GM10266 (cell line): Measurements from ENCODE around the gene CAPN5.

ENCODE experiments used
- DNase-seq: peaks from one replicate; pipeline ENCODE4 v3.0.0; 2012; ENCODE audit errors: extremely low spot score
- TF ChIP-seq, protein P1 (sequence below): IDR thresholded peaks from 2 replicates; pipeline ENCODE4 v1.5.1; 2012; ENCODE audit warnings: mild to moderate bottlenecking, low read depth; ENCODE audit not compliant: control insufficient read depth, insufficient read depth; ENCODE audit errors: missing control alignments

CAPN5 gene

DNA sequence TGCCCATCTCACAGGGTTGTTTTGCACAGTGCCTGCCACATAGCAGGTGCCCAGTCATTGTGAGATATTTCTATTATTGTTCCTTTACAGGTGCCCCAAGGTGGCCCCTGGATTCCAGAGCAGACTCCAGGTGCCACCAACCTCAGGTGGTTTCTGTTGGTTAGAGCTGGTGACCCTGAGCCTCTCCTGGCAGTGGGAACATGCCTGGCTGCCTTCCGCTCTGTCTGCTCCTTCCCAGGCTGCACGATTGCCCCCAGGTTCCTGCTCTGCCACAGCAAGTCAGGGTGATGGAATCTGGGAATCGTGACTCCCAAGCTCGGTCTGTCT is 23.2 kb downstream of the CAPN5 start:
- TF ChIP-seq, protein P1, sequence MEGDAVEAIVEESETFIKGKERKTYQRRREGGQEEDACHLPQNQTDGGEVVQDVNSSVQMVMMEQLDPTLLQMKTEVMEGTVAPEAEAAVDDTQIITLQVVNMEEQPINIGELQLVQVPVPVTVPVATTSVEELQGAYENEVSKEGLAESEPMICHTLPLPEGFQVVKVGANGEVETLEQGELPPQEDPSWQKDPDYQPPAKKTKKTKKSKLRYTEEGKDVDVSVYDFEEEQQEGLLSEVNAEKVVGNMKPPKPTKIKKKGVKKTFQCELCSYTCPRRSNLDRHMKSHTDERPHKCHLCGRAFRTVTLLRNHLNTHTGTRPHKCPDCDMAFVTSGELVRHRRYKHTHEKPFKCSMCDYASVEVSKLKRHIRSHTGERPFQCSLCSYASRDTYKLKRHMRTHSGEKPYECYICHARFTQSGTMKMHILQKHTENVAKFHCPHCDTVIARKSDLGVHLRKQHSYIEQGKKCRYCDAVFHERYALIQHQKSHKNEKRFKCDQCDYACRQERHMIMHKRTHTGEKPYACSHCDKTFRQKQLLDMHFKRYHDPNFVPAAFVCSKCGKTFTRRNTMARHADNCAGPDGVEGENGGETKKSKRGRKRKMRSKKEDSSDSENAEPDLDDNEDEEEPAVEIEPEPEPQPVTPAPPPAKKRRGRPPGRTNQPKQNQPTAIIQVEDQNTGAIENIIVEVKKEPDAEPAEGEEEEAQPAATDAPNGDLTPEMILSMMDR = no peak
- no peak for DNase-seq

DNA sequence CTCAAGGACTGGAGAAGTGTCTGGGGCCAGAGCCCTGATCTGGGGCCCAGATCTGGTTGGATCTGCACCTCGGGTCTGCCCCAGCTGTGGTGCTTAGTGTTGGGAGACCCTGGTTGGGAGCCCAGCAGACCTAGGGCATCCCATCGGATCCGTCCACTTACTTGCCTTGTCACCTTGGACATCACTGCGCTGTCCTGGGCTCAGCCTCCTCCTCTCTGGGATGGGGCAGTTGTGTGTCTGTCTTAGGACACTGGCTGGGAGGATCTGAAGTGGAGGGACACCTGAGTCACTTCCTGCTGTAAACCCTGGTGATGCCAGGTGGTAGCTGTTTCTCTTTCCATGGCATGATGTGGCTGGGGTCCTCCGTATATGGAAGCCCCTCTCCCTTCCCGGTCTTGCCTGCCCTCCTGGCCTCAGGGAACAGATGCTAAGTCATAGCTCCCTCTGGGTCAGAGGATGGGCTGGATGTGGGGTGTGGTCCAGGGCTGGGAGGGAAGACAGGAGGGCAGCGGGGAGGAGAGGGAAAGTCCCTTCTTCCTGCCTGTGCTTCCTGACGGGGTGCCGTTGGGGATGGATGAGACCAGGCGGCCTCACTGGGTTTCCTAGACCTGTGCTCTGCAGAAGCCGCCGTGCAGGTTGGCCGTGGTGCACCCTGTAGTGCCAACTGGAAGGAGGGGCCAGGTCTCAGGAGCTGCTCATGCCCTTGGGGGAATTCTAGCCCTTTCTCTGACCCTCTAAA is 23.8 kb downstream of the CAPN5 start:
- TF ChIP-seq, protein P1 = no peak
- DNase-seq = no peak

DNA sequence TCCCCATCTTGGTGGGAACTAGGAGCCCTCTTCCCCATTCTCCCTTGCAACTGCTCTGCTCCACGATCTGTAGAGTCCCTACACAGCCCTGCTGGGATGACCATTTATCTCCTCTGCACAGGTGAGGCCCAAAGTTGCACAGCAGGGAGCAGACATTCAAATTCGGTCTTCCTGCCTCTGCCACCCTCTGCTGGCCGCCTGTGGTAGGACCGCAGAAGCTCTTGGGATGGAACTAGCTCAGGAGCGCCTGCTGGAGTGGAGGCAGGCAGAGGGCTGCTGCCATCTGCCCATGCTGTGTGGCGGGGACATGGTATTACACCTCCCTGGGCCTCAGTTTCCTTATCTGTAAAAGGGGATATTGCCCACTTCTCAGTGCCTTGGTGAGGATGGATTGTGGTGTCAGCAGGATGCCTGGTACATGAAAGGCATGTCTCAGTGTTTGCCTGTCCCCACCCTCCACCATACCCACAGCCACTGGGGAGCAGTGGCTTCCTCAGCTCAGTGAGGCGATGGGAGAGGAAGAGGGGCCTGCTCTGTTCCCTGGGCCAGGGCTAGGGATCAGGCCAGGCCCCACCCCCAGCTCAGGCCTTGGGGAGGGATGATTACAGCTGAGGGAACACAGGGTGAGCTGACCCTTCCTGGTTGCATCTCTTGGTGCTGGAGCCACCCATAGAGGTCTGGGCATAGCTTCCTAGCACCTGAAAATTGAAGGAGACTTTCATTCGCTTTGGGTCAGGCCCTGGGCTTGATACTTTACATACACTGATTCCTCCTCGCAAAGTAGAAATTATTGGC is 24.6 kb downstream of the CAPN5 start:
- TF ChIP-seq, protein P1 = peak; percentile 88
- DNase-seq = peak; percentile 90

DNA sequence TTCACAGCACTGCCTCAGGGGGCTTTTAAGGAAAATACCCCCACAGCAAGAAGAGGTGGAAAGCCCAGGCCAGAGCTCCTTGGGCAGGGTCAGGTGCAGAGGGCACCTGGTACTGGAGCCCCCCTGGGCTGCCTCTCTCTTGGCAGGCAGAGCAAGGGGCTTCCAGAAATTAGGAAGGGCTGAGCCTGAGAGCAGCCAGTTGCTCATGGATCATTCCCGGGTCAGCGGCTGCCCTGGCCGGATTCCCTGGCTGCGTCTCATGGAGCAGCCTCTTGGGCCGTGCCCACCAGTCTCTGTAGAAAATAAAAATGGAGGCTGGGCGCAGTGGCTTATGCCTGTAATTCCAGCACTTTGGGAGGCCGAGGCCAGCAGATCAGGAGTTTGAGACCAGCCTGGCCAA is 25.6 kb downstream of the CAPN5 start:
- TF ChIP-seq, protein P1 = no peak
- no peak for DNase-seq

- DNase-seq = no peak
- TF ChIP-seq, protein P1 = no peak
Observed at GRCh38 chr11:77093056-77093891, 26.5 kb downstream of the CAPN5 start.

DNA sequence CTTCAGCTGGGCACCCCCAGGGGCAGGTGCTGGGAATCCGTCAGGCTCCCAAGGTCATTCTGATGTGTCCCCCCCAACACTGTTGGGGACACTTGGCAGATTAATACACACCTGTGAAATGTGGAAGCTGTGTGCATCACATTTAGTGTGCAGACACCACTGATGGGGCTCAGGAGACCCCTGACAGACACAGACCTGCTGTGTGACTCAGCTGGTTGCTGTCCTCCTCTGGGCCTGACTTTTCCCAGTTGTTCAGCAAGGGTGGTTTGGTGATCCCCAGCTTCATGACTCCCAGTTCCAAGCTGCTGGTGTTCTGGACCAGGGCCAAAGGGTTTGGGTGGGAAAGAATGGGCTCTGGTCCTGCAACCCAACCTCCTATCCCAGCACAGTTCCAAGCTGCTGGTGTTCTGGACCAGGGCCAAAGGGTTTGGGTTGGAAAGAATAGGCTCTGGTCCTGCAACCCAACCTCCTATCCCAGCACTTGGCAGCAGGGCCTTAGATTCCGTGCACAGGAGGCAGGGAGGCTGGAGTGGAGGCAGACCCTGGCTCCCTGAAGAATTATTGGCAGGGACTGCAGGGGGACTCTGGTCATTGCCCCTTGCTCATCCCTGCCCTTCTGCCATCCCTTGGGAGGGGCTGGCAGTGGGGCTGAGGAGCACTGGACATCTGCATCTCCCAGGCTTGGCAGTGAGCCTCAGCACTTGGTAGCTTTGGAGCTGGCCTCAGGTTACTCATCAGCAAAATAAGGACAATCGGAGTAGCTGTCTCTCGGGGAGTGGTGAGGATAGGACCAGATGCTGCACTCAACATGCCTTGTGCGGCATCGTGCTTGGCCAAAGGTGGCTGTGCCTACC is 27.4 kb downstream of the CAPN5 start:
- no peak for DNase-seq
- TF ChIP-seq, protein P1 = no peak
